ENCODE results near the gene S1PR1.

S1PR1 gene

DNA sequence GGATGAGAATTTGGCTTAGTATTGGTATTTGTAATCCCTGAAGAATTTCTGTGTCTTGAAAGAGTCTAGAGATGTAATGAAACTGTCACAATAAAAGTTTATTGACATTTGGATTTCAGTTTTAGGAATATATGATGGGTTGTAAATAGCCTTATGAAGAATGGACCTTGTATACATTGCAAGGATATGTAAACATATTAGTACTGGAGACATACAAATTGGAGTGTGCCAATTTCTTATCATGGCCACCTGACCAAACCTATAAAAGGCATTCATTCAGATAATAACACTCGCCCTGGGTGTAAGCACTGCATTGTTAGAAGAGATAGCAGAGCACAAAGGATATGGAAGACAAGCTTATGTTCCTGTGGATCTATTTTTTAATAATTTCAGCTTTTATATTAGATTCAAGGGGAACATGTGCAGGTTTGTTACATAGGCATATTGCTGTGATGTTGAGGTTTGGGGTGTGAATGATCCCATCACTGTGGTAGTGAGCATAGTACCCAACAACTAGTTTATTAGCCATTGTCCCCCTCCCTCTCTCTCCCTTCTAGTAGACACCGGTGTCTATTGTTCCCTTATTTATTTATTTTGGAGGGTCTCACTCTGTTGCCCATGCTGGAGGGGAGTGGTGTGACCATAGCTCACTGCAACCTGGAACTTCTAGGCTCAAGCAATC lies 8.6 kb downstream of the S1PR1 start:
- DNase-seq (ENCODE audit: low spot score), result no peak

DNA sequence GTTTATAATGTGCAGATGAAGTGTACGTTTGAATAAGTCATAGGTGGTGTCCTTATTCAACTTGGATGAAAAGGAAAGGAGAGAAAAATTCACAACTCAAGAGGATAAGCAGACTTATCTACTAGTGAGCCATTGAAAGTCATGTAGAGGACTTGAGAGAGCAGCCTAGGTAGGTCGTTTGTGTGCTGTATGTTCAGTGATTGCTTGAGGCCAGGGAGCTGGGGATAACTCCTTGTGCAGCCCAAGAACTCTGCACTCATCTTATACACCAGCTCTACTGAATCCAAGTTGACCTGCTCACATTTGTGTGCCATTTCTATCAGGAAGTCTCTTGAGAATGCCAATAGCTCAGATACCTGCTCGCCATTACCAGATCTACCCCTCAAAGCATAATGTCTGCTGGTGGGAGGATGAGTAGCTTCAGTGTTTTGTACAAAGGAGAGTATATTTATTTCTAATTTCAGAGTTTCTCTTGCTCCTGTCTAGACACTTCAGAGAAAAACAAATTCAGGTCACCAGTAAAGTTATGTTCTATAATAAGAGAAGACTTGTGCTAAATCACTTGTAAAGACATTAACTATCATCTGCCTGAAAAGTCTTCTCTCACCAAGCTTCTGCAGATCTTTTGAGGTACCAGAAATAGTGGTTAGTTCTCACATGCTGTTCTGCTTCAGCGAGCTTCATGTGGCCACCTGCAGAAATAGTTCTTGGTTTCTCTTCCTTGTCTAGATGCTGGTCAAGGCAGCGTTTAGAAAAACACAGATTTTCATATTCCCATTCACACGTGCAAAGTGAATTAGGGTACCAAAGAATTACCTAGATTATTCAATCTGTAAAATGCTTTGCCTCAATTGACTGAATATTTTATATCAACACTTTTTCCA lies 10.8 kb downstream of the S1PR1 start:
- DNase-seq (ENCODE audit: low spot score), result no peak

DNA sequence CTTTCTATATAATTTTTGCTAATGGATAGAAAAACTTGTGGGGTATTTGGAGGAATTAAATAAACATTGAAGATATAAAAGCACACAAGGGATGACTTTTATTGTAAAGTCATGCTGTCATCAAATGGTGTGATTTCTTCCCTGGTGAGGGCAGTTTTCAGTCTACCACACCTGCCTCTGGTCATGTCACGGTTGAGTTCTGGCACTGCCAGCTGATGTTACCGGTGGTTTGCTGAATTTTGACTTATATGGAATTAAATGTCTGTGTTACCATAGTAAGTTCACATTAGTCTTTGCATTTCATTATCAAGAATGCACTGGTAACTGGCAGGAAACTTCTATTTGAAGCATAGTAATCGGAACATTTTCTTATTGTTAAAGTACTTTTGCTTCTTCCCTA lies 13.4 kb downstream of the S1PR1 start:
- DNase-seq (ENCODE audit: low spot score), result no peak

DNA sequence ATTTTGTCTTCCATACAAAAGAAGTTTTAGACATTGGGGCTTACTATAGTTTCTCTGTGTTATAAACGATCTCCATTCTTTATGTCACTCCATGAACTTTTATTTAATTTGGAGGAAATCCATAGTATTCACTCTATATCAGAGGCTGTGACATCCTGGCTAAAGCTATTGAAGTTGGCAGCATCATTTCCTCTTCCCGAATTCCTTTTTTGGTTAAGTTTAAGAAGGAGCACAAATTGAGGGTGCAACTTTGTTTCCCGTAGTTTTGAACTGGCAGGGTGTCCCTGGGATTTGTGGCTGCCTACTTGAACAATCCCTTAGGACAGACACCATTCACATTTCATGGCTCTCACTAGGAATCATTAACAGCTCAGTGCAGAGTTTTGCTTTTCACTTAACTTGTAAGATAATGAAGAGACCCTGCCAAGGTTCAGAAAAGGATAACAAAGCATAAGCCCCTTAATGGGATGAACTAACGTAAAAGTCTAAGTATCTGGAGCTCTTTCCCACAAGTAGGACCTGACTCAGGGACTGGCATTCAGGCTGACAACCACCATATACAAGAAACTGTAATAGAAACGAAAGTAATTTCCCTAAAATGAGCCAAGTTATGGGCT lies 13.9 kb downstream of the S1PR1 start:
- DNase-seq (ENCODE audit: low spot score), result no peak

DNA sequence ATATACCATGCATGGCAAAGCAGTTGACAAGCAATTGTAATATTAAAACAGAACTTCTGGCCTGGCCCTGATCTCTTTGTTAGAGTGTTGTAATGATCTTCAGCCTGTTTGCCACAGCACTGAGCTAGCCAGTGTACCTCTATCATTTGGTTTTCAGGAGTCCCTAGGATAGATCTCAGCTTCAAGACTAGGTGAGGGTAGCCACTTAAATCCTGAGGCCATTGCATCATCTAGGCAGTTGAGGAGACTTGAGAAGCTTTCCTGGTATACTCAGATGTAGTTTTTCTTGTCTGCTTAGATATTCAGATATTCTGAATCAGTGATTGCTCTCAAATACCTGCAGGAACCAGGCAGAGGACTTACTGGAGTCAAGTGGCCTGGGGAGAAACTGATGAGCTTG lies 14.7 kb downstream of the S1PR1 start:
- DNase-seq (ENCODE audit: low spot score), result no peak

DNA sequence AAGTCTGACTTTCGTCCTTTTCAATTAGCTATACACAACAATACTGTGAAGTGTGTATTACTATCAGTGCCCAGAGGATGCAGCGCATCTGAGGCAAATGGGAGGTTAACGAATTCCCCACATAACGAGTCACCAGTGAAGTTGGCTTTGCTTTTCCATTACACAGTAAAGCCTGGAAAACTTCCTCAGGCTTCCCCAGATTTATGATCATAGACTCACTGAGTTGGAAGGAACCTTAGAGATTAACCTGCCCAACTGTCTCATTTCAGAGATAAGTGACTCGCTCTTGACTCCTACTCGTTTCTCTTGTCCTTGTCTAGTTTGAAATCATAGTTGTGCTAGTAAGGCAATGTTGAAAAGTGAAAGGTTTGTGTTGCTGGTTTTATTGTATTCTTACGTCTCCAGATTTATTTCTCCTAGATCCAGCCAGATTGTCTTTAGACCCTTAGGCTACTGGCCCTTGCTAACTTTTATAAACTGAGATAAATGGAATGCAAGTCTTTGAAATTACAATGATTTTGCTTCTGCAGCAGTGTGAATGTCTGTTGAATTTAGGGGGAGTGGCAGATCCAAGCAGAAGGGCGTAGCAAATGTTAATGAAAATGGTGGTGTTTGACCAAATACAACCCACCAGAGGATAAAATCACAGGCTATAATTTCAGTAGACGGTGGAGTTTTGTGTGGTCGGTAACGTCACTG lies 17.3 kb downstream of the S1PR1 start:
- no peak for DNase-seq (ENCODE audit: low spot score)

DNA sequence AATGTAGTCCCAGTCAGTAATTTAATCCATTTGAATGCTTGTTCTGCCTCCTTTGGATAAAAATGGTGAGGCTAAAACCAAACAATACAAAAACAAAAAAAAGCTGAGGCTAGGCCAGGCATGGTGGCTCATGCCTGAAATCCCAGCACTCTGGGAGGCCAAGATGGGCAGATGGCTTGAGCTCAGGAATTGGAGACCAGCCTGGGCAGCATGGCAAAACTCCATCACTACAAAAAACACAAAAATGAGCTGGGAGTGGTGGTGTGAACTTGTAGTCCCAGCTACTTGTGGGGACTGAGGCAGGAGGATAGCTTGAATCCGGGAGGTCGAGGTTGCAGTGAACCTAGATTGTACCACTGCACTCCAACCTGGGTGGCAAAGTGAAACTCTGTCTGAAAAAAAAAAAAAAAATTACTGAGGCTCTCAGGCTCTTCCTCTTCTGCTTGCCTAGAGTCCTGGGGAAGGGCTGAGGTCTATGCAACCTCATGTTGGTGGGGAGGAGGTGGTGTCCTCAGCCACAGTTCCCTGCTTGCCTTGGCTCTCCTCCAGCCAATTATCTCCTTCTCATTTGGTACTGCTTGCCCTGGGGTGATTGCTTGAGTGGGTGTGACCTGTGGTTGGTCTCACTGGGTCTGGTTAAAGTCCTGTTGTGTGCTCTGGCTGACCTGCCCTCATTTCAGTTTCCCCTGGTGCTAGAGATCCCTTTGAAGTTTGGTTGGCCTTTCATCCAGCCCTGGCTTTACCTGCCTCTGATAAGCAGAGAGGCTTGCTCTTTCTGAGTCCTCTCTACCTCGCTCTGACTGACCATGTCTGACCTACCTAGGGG lies 20.9 kb downstream of the S1PR1 start:
- DNase-seq (ENCODE audit: low spot score), result no peak

DNA sequence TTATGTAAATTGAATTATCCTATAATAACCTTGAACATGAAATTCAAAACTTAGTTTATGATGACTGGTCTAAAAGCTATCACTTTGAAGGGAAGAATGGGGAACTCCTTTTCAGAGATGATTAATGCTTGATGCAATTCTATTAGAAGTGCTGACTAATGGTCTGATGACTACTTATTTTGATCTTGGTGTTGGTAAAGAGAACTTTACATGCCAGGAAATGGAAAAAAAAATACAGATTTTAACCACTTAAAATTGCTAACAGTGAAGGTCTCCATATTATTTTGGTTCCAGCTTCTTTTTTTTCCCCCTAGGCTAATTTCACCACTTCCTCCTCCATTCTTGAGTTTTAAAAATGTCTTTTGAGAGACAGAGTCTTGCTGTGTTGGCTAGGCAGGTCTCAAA lies 22.9 kb downstream of the S1PR1 start:
- peak; percentile 25 for DNase-seq (ENCODE audit: low spot score)

DNA sequence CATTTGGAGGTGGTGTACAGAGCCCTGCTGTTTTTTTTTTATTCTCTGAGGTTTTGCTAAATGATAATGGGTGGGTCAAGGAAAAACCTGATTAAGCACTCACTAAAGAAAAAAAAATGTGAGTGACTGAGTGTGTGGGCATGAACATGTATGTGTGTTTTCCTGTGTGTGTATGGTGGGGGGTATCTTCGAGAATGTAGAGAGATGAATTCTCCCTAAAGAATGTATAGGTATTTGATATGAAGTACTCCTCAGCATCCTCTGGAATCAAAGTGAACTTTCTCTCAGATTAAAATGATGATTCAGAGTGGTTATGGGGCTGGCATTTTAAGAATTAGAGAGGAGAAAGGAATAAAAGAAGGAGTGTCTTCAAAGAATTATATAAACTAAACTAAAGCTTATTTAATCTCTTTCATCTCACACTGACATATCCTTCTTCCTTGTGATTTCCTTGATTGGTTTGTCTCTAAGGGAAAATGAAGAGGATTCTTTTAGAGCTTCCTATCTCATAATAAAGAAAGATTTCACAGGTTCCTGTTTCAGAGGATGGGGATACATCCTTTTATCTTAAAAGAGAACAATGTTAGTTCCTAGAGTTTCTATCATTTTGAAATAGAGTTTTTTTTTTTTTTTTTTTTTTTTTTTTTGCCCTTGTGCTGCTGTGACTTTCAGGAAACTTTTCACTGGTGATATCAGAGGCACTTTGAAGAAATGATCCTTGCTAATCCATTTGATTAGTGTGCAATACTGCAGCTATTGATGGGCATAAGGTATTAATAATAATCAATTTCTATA lies 23.9 kb downstream of the S1PR1 start:
- DNase-seq (ENCODE audit: low spot score), result no peak

DNA sequence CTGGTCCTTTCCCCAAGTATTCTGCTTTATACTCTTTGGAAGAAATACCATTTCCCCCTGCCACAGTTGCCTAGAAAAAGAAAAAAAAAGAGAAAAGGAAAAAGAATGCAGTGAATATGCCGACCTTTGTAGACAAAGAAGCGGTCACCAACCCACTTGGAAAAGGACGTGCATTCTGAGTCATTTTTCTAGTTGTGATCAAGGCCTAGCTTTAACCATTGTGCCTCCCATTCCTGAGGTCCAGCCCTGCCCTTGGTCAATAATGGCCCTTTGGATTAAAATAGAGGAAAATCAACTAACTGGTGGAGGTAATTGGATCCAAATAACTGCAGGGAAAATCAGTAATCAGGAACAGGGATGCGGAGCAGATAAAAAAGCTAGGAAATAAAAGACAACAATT lies 24.8 kb downstream of the S1PR1 start:
- DNase-seq (ENCODE audit: low spot score), result no peak

DNA sequence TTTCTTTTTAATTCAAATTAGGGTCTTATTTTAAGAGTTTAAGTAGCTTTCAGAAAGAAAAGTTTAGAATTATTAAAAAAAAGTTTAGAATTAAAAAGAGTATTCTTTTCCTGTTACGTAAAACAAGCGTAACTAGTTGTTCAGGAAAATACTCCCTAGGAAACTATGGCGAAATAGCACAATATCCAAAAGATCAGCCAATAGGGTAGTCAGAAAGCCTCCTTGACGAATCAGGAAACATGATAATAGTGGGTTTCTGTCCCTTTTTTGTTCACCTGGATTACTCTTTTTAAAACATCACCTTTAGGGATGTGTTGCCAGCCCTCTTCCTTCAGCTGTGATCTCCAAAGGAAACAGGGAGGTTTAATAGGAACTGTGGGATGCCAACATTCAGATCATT lies 25.2 kb downstream of the S1PR1 start:
- no peak for DNase-seq (ENCODE audit: low spot score)

DNA sequence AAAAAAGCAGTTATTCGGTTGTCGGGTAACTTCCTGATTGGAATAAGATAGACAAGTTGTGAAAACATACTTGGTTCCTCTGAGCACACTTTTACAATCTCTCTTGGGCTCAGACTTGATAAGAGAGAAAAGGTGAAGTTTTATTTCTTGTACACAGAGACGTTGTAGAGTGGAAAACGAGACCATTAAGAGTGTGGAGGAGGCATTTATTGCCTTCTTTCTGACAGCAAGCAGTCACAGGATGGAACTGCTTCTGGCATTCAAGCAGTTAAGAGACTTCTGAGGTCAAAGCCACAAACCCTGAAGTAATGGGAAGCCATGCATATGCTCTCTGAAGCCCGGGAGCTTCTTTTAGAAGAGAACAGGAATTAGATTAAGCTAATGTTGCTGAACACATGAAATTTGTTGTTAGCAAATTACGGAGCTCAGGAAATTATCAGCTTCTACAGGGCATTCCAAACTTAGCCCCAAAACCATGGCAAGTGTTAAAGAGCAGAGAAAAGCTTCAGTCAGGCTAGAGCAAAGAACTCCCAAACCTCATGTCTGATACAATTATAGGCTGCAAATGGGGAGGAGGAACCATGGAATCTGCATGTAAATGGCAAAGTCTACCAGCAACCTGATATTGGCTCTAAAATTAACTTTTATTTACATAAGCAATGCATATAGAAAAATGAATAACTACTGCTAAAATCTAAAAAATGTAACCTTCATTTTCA lies 26.0 kb downstream of the S1PR1 start:
- DNase-seq (ENCODE audit: low spot score), result no peak

DNA sequence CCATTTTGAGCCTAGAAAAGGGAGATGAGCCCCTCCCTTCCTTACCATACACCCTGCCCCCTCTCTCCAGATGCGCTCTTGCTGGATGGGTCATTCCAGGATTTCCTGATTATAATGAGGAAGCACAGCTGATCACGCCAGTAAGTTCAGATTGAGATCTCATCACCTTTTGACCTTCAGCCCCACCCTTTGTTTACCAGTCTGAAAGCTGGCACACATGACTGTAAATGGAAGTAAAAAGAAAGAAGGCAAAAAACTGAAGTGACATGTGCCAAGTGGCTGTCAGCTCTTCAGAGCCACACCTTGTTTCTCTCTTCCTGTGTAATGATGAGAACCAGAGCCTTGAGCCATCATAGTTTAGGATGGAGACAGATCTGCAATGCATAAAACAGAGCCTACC lies 27.9 kb downstream of the S1PR1 start:
- DNase-seq (ENCODE audit: low spot score), result no peak

DNA sequence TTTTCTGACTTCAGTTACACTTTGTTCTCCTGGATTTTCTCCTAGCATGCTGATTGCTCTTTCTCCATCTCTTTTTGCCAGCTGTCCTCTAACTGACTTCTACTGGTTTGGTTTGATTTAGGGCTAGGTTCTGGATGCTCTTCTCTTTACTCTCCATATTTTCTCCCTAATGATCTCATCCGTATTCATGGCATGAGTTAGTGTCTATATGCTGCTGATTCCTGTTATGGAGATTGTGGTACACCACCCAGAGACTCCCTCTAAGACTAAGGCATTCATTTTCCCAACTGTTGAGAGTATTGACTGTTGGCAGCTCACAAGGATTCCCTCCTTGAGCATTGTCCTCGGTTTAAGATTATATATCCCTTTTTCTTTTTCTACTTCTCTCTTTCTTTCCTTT lies 28.9 kb downstream of the S1PR1 start:
- no peak for DNase-seq (ENCODE audit: low spot score)

DNA sequence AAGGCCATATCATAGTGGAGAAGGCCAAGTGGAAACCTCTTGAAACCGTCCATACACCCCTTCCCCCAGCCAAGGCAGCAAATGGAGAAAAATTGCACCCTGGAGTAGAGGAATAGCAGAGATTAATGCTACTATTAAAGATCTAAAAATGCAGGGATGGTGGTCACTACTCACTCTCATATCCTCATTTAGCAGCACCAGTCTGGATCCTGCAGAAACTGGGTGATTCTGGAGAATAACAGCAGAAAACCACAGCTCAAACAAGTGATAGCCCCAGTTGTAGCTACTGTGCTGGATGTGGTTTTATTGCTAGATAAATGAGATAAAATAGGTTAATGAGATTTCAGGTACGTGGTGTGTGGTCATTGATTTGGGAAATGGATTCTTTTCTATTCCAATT lies 30.3 kb downstream of the S1PR1 start:
- DNase-seq (ENCODE audit: low spot score), result no peak

DNA sequence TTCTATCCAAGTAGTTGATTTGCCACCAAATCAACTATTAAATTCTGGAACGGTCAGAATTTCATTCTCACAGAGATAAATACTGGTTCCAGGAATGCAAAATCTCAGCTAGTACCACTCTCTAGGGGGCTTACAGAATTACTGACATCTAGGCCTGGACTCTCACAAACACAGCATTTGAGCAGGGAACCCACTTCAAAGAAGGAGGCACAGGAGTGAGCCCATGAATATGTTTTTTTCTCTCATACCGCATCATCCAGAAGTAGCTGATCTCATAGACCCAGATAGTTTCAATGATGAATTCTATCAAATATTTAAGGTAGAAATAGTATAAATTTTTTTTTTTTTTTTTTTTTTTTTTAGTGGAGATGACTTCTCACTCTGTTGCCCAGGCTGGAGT lies 32.1 kb downstream of the S1PR1 start:
- no peak for DNase-seq (ENCODE audit: low spot score)

DNA sequence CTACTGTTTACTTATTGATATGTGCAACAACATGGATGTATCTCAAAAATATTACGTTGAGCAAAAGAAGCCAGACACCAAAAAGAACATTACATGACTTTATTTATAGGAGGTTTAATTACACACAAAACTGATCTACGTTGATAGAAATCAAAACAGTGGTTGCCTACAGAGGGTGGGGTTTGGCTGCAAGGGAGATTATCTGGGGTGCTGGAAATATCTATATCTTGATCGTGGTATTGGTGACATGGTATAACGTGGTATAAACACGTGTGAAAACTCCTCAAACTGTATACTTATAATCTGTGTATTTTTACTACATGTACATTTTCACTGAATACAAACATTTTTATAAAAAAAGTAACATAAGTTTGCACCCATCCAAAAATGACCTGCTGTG lies 38.9 kb downstream of the S1PR1 start:
- DNase-seq (ENCODE audit: low spot score), result no peak

DNA sequence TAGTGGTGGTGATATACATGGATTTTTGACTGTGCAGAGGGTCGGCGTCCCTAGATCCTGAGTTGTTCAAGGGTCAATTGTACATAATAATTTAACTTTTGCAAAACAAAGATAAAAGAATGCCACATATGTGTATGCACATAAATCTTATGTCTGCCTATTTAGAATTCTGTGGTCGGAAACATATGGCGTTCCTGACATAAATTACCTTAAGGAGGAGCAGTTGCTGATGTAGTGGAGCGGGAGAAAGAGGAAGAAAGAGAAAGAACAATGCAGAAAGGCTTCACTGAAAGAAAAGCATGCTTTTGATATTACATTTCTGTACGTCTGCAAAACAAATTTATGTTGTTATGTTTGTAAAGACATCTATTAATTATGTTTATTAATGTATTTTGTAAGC lies 40.0 kb downstream of the S1PR1 start:
- DNase-seq (ENCODE audit: low spot score), result no peak

DNA sequence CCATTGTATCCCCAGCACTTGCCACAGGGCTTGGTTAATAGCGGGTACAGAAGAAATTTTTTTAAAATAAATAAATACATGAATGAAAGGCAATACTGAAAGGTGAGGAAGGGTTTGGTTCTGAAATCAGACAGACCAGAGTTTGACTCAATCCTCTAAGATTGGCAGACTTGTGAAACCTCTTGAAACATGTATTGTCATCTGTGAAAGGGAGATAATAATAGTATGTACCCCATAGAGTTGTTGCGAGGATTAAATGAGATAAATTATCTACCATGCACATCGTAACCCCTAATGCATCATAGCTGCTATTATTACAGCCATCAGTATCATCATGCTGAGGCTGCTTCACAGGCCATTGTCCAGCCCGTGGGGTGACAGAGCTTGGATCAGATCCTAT lies 41.4 kb downstream of the S1PR1 start:
- no peak for DNase-seq (ENCODE audit: low spot score)

DNA sequence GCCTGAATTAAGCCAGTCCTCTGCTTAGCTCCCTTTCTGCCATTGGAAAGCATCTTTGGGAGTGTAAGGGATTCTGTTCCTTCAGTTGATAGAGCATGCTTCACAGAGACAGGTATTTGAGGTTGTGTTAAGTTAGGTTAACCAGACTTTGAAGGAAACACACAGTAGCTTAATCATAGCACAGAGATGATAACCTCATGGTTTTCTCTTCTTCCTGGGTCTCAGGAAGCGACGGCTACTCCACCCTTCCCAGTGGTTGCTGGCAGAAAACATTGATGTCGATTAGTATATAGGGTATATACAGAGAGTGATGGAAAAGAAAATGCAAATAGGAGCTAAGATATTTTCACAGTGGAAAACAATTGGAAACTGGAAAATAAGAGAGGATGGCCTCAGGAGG lies 42.0 kb downstream of the S1PR1 start:
- DNase-seq (ENCODE audit: low spot score), result no peak

All from COLO829 (cell line).